ENCODE data around the gene TCF15. TPM values are rescaled to one million over a fixed set of nuclear protein-coding genes. Genes with fewer than 3 reads are reported as not detected.

The TCF15 gene
- total and polyA plus RNA-seq, 2 of the 13 experiments (the other 11 are each of a cell fraction or from before 2014, with no cell fraction given) = not detected

- TF ChIP-seq GLI4 (CRISPR knock-in tag; IDR thresholded peaks at IDR 0.05; ENCODE audit: borderline replicate concordance) = peak; percentile 71; the same call in 1 of the 2 replicates
- TF ChIP-seq ZNF329 (CRISPR knock-in tag; IDR thresholded peaks at IDR 0.05; ENCODE audit: low read depth) = no peak
- TF ChIP-seq FOXK2 (IDR thresholded peaks at IDR 0.05) = no peak
- TF ChIP-seq ETV6 (CRISPR knock-in tag; conservative IDR thresholded peaks at IDR 0.05) = no peak
- TF ChIP-seq MAX (IDR thresholded peaks at IDR 0.05) = peak; percentile 38; the same call in 1 of the 2 replicates
- TF ChIP-seq TAF1 (CRISPR knock-in tag; IDR thresholded peaks at IDR 0.05) = no peak; the same call in 1 of the 2 replicates
- no peak for TF ChIP-seq STAT6 (CRISPR knock-in tag; IDR thresholded peaks at IDR 0.05; ENCODE audit: borderline replicate concordance)
- no peak for TF ChIP-seq ZFP36 (IDR thresholded peaks at IDR 0.05; ENCODE audit: borderline replicate concordance, low read depth, low read length, partially characterized antibody)
- no peak for TF ChIP-seq PAX8 (CRISPR knock-in tag; IDR thresholded peaks at IDR 0.05; ENCODE audit: borderline replicate concordance)
- no peak for TF ChIP-seq DBP (CRISPR knock-in tag; IDR thresholded peaks at IDR 0.05; ENCODE audit: not compliant biosample characterization)
- TF ChIP-seq TEAD3 (CRISPR knock-in tag; optimal IDR thresholded peaks at IDR 0.05; ENCODE audit: borderline replicate concordance) = peak; percentile 27
- TF ChIP-seq TP53 (CRISPR knock-in tag; conservative IDR thresholded peaks at IDR 0.05) = no peak
- TF ChIP-seq ZMYM3 (CRISPR knock-in tag; IDR thresholded peaks at IDR 0.05) = peak; percentile 42
- no peak for TF ChIP-seq PRDM15 (CRISPR knock-in tag; IDR thresholded peaks at IDR 0.05)
- peak; percentile 43; the same call in 1 of the 2 replicates for TF ChIP-seq ZBTB14 (CRISPR knock-in tag; IDR thresholded peaks at IDR 0.05)
- no peak for TF ChIP-seq ARID3A (IDR thresholded peaks at IDR 0.05; ENCODE audit: low read depth, low read length)
- TF ChIP-seq NFE2L1 (CRISPR knock-in tag; IDR thresholded peaks at IDR 0.05; ENCODE audit: borderline replicate concordance) = no peak
- TF ChIP-seq ZNF569 (CRISPR knock-in tag; IDR thresholded peaks at IDR 0.05; ENCODE audit: borderline replicate concordance) = no peak
These were observed 32.5 kb upstream of the TCF15 start (continued) for GRCh38 chr20:642398-643174.

Data from HepG2 (cell line).